HFF-Myc (cell line): Measurements from ENCODE around the gene IER5L.

Experiments
- DNase-seq: peaks from one replicate; pipeline ENCODE4 v3.0.0-alpha.2; 2011; ENCODE audit warnings: low read depth; ENCODE audit errors: extremely low read depth
- H3K4me3 ChIP-seq: replicated peaks from 2 replicates; pipeline ENCODE4 v1.5.1; 2011; ENCODE audit warnings: low read depth, mild to moderate bottlenecking, control low read depth, low read length
- CTCF ChIP-seq: IDR thresholded peaks from 2 replicates; pipeline ENCODE4 v1.5.1; 2012; ENCODE audit warnings: mild to moderate bottlenecking, low read depth, low read length, control low read depth; ENCODE audit errors: missing control alignments

IER5L gene

GRCh38 chr9:129211686-129212085 is 33.6 kb upstream of the IER5L start:
- TF ChIP-seq CTCF = no peak
- no peak for DNase-seq
- no peak overlapping the region for H3K4me3 ChIP-seq

GRCh38 chr9:129210125-129210524 is 32.1 kb upstream of the IER5L start:
- H3K4me3 ChIP-seq = no peak overlapping the region
- TF ChIP-seq CTCF = no peak
- no peak for DNase-seq

GRCh38 chr9:129209580-129209979 is 31.5 kb upstream of the IER5L start:
- H3K4me3 ChIP-seq = no peak overlapping the region
- TF ChIP-seq CTCF = no peak
- DNase-seq = no peak

- TF ChIP-seq CTCF = no peak
- H3K4me3 ChIP-seq = no peak overlapping the region
- no peak for DNase-seq
These were observed 31.0 kb upstream of the IER5L start for GRCh38 chr9:129209109-129209508.

GRCh38 chr9:129208207-129209032 is 30.4 kb upstream of the IER5L start:
- DNase-seq = no peak
- no peak overlapping the region for H3K4me3 ChIP-seq
- no peak for TF ChIP-seq CTCF

- H3K4me3 ChIP-seq = no peak overlapping the region
- no peak for DNase-seq
- no peak for TF ChIP-seq CTCF
These were observed 28.8 kb upstream of the IER5L start for GRCh38 chr9:129206905-129207304.

GRCh38 chr9:129206401-129206800 is 28.3 kb upstream of the IER5L start:
- no peak for DNase-seq
- no peak overlapping the region for H3K4me3 ChIP-seq
- no peak for TF ChIP-seq CTCF
